GM21529 (cell line): ENCODE results near the gene NAB2.

Source experiments
- ATAC-seq: cut with Tn5 transposase; IDR thresholded peaks from one replicate; pipeline ENCODE4 v1.9.1; 2021; ENCODE audit not compliant: unreplicated experiment

The NAB2 gene

GRCh38 chr12:57129889-57130288 is 41.0 kb downstream of the NAB2 start:
- no peak for ATAC-seq

- no peak for ATAC-seq
These were observed 42.0 kb downstream of the NAB2 start for GRCh38 chr12:57130941-57131340.

GRCh38 chr12:57131896-57132744 is 43.2 kb downstream of the NAB2 start:
- no peak for ATAC-seq

- no peak for ATAC-seq
These were observed 44.2 kb downstream of the NAB2 start for GRCh38 chr12:57133013-57133569.

GRCh38 chr12:57133916-57134315 is 45.0 kb downstream of the NAB2 start:
- ATAC-seq, result no peak

- ATAC-seq, result no peak
These were observed 46.0 kb downstream of the NAB2 start for GRCh38 chr12:57134949-57135348.

- no peak for ATAC-seq
These were observed 46.8 kb downstream of the NAB2 start for GRCh38 chr12:57135527-57136326.

GRCh38 chr12:57138526-57139272 is 49.8 kb downstream of the NAB2 start:
- ATAC-seq, result no peak

- ATAC-seq, result no peak
These were observed 51.1 kb downstream of the NAB2 start for GRCh38 chr12:57139796-57140649.

GRCh38 chr12:57141249-57141648 is 52.3 kb downstream of the NAB2 start:
- ATAC-seq, result no peak

- no peak for ATAC-seq
These were observed 53.2 kb downstream of the NAB2 start for GRCh38 chr12:57142121-57142520.

GRCh38 chr12:57142727-57143126 is 53.8 kb downstream of the NAB2 start:
- no peak for ATAC-seq

GRCh38 chr12:57143454-57143853 is 54.5 kb downstream of the NAB2 start:
- no peak for ATAC-seq
